HG02840 (cell line): ENCODE results near the gene NUP58.
"Not testable (repeated sequence)": the region's sequence is repeated elsewhere in the genome, so short reads cannot be mapped to it uniquely, and the experiment has no call there.

Source experiments
- ATAC-seq: cut with Tn5 transposase; IDR thresholded peaks from one replicate; pipeline ENCODE4 v1.9.1; 2021; ENCODE audit warnings: mild to moderate bottlenecking, moderate library complexity, moderate number of reproducible peaks; ENCODE audit not compliant: unreplicated experiment, low FRiP score

Gene NUP58

DNA sequence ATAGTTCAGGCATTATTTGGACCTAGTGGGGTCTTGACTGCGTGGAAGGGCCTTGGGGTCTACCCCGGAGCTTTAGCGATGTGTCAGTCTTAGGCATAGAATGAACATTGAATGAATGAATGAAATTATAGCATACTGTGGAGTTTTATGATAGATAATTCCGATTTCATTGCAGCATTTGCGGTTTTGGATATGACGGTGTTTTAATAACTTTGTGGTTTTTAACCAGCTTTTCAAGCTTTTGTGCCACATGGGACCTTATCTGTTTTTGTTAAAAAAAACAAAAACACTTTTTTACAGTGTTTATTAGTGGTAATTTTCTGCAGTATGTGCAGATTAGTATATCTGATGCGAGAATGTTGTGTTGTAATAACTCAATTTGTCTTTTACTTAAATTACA lies 696 bp downstream of the NUP58 start:
- no peak for ATAC-seq

DNA sequence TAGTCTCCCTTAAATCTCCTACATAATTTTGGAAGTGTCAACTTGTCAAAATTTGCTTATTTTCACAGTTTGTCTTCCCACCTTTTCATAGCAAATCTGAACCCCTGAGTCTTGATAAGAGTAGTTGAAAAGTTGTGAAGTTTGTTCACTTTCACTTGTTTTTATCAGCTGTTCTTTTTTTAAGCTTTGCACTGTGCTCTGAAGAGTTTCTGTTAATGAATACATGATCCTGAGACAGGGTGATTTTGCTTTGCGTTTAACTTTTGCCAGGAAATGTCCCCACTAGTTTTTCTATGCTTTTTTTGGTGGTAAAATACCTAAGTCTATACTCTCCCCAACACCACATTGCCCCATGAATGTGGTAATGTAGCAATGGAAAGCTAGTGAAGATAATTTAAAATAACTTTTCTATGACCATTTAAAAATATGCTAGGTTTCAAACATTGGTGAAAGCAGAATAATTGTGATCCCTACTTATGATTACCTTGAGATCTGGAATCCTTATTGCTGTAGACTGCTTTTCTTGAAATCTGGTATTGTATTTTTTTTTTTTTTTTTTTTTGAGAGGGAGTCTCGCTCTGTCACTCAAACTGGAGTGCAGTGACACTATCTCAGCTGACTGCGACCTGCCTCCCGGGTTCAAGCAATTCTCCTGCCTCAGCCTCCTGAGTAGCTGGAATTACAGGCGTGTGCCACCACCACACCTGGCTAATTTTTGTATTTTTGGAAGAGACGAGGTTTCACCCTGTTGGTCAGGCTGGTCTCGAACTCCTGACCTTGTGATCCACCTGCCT lies 5.4 kb downstream of the NUP58 start:
- ATAC-seq = no peak

- no peak for ATAC-seq
Observed at GRCh38 chr13:25310891-25311290, 9.5 kb downstream of the NUP58 start.

DNA sequence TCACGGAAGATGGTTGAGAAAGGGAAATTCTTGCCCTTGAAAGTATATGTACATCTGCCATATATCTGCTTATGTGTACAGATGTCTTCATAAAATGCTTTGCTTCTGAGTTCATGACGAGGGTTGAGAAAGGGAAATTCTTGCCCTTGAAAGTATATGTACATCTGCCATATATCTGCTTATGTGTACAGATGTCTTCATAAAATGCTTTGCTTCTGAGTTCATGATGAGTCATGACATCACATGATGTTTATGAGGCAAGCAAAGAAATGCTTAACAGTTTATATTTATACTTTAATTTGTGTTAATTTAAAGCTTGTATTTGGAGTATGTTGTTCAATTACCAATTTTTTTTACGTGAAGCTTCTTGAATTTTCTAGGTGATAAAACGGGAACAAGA lies 17.5 kb downstream of the NUP58 start:
- not testable (repeated sequence) for ATAC-seq

- ATAC-seq = no peak
Observed at GRCh38 chr13:25319771-25320170, 18.3 kb downstream of the NUP58 start.

GRCh38 chr13:25324100-25324499 lies 22.7 kb downstream of the NUP58 start:
- no peak for ATAC-seq

DNA sequence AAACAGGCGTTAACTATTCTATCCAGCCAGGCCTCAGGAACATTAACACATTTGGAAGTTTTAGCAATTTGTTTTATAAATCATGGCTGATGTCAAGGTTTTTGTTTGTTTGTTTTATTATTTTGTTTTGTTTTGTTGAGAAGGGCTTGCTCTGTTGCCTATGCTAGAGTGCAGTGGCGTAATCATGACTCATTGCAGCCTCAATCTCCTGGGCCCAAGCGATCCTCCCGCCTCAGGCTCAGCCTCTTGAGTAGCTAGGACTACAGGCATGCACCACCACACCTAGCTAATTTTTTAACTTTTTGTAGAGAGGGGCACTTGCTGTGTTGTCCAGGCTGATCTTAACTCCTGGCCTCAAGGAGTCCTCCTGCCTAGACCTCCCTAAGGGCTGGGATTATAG lies 28.3 kb downstream of the NUP58 start:
- no peak for ATAC-seq

DNA sequence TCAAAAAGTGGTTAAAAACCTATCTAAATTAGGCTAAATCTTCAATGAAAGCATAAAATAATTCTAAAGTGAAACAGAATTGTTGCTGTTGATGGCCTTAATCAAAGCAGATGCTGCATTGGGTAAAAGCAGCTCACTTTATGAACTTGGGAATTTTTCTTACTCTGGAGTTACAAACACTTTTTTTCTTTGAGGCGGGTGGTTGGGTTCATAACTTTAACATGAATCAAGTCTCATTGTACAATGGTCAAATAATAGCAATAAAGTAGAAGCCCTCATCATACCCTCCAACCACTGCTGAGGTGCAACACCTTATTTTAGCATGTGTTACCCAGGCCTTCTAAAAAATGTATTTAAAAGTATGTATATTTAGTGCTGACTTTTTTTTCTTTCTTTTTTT lies 29.1 kb downstream of the NUP58 start:
- no peak for ATAC-seq

DNA sequence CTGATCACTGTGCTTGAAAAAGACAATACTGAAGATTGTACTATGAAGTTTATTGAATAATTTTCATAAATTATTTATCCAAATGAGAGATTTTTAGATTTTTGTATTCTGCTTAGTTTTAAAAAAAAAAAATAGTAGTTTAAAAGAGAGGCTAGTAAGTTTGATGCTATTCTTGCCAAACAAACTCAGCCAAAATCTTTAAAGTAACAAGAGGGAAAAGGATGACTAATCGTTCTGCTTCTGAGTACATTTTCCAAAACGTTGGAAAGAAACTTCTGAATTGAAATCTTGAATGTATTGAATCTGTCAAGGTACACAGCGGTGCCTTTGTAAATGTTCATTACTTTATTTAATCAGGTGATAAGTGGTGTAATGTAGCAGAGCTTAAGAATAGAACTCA lies 34.4 kb downstream of the NUP58 start:
- no peak for ATAC-seq

GRCh38 chr13:25345576-25345975 lies 44.2 kb downstream of the NUP58 start:
- no peak for ATAC-seq

DNA sequence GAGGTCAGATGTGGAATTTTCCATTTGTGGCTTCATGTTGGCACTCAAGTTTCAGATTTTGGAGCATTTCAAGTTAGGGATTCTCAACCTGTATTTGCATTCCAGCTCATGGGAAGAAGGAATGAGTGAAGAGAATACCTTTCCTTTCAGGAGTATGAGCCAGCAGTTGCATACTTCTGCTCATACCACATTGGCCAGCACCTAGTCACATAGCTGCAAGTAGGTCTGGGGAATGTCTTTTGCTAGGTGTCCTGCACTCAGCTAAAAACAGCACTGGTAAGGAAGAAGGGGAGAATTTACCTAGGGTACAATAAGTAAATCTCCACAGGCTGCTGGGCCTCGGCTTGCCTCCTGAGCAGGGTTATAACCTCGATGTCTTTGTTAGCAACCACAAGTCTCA lies 45.7 kb downstream of the NUP58 start:
- no peak for ATAC-seq

- no peak for ATAC-seq
Observed at GRCh38 chr13:25351404-25351803, 50.0 kb downstream of the NUP58 start.

DNA sequence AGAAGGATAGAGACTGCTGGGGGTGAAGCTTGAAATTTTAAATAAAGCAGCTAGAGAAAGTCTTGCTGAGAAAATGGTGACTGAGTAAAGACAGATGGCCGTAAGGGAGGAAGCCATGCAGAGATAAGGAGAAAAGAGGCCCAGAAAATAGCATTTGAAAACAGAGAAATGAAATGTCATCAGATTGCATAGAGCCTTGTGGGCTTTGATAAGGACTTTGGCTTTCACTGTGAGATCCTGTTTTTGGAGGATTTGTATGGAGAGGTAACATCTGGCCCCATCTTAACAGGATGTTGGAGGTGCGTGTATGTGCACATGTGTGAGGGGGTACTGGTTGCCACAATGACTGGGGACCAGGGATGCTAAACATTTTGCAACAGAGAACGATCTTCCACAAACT lies 50.8 kb downstream of the NUP58 start:
- ATAC-seq = no peak

DNA sequence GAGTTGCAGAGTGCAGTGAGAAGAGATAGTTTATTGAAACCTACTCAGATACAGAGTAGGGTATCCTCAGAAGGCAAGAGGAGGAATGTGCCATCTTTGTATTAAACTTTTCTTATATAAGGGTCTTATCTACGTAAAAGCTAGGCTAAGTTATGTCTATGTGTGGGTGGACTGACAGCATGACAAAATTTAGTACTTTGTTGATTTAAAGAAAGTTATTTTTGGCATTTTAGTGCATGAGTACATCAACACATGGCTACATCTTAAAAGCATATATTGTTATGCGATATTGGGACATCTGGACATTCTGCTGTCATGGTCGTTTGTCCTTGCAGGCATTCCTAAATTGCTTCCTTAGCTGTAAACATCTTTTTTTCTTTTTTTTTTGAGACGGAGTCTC lies 51.4 kb downstream of the NUP58 start:
- no peak for ATAC-seq

- no peak for ATAC-seq
Observed at GRCh38 chr13:25353344-25353743, 51.9 kb downstream of the NUP58 start.

GRCh38 chr13:25354377-25354776 lies 53.0 kb downstream of the NUP58 start:
- no peak for ATAC-seq

DNA sequence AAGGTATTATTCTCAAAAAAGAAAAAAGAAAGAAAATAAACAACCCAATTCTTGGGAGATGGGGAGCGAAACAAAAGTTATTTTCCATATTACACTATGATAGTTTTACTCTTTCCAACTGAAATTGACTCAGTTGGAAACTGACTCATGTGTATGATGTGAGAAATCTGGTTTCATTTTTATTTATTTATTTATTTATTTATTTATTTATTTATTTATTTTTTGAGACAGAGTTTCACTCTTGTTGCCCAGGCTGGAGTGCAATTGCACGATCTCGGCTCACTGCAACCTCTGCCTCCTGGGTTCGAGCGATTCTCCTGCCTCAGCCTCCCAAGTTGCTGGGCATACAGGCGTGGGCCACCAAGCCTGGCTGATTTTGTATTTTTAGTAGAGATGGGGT lies 59.0 kb downstream of the NUP58 start:
- not testable (repeated sequence) for ATAC-seq

DNA sequence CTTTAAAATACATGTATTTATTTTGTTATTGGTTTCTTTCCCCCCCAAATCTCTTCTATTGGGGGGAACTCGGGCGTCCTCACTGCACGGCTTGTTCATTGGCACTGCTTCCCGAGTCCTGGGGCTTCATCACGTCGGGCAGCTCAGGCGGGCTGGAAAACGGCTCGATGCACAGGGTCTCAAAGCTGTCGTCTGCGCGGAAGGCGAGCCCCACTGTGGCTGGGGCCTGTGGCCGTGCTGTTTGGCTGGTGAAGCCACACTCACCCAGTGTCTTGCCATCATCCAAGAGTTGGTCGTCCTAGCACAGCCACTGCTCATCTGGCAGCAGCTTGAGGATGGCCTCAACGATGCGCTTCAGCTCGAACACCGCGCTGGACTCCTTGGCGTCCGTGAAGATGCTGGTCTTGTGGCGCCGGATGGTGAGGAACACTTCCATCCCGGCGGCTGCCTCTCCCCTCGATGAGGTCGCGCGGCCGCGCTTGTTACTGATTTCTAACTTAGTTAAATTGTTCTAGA lies 64.4 kb downstream of the NUP58 start:
- ATAC-seq = no peak

GRCh38 chr13:25371158-25371874 lies 69.9 kb downstream of the NUP58 start:
- ATAC-seq = no peak

GRCh38 chr13:25371875-25372283 lies 70.5 kb downstream of the NUP58 start, which contains the start of gene ATP8A2:
ATP8A2 (plus strand) TSS chr13:25371974; CDS start chr13:25372213, 239 bp downstream.
- no peak for ATAC-seq

DNA sequence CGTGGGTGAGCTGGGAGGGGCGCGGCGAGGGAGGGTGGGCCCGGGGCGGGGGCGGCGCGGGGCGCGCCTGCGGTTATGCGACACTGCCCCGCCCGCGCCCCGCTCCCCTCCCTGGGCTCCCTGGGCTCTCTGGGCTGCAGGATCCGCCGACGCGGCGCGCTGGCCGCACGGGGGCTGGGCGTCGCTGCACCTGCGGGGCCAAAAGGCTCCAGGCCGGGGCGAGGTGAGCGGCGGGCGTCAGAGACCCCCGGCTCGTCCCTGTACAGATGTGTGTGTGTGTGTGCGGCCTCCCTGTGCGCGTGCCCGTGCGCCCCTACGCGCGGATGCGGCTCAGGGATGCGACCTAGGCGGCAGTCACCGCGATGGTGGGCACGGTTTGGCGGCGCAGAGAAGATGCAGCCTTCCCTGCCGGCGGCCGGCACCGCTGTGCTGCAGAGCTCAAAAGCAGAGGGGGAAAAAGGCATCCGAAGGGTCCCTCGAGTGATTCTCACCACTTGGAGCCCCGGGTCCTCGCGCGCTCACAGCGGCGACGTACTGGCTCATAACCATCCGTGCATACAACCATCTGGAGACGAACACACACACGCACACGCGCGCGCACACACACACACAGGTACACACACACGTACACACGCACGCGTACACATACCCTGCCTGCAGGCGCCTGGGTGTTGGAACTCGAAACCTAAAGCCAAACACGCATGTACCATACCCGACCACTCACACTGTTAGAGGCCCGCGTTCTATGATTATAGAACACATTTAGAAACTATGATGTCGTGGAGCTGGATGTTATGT lies 71.1 kb downstream of the NUP58 start:
- ATAC-seq = no peak
